Tibial nerve (tissue), 4 donors: ENCODE results near the gene THAP5. TPM values are rescaled to one million over a fixed set of nuclear protein-coding genes. Genes with fewer than 3 reads are reported as not detected.
A peak's percentile ranks its signal among the peaks of the same experiment; 100 is the strongest.

ENCODE experiments used
- DNase-seq, 2 donors: peaks; one replicate each; pipeline ENCODE4 v3.0.0-alpha.2; 2019; ENCODE audit warnings: low spot score in 2 of 2
- H3K27ac ChIP-seq, 4 donors: fragments of 200-600 bp; sonication (generic) in 3 of 4; one replicate each; pipeline ENCODE4 v1.5.1; 2017 to 2019; ENCODE audit warnings: mild to moderate bottlenecking in 1 of 4
- H3K27me3 ChIP-seq, 2 donors: fragments of 200-600 bp; sonication (generic) in 1 of 2; one replicate each; pipeline versions ENCODE4 v1.5.1 to v1.6.0; 2017 to 2019
- H3K36me3 ChIP-seq, 3 donors: fragments of 200-600 bp; sonication (generic); one replicate each; pipeline ENCODE4 v1.5.1; 2018 to 2019
- H3K4me1 ChIP-seq, 4 donors: fragments of 200-600 bp; sonication (generic) in 3 of 4; one replicate each; pipeline ENCODE4 v1.5.1; 2017 to 2019
- H3K4me3 ChIP-seq, 4 donors: fragments of 200-600 bp; sonication (generic) in 3 of 4; one replicate each; pipeline ENCODE4 v1.5.1; 2017 to 2019; ENCODE audit warnings: mild to moderate bottlenecking in 1 of 4, moderate library complexity in 1 of 4
- H3K9me3 ChIP-seq, 4 donors: fragments of 200-600 bp; sonication (generic) in 3 of 4; one replicate each; pipeline ENCODE4 v1.5.1; 2017 to 2019
- EP300 ChIP-seq, 2 donors: sonication (generic); formaldehyde crosslinking; IDR thresholded peaks; one replicate each; pipeline ENCODE4 v1.6.1; 2017; ENCODE audit warnings: antibody characterized with exemption in 2 of 2, mild to moderate bottlenecking in 1 of 2
- POLR2A ChIP-seq, 2 donors: fragments of 450-650 bp; IDR thresholded peaks; one replicate each; pipeline ENCODE4 v1.6.1; 2017; ENCODE audit warnings: antibody characterized with exemption in 2 of 2, mild to moderate bottlenecking in 2 of 2, moderate library complexity in 2 of 2
- WGBS, 2 donors: methylation state at CpG; one replicate each; pipeline ENCODE4 v1.1.5; 2018; 5-methylcytosine and 5-hydroxymethylcytosine counted together
- total RNA-seq, 4 donors: library from RNA; depleted of rRNA; stranded (reverse); fragments of >200 nt; gene quantifications; one replicate each; pipeline ENCODE4 v1.1.0, GENCODE V29; 2016
- TF ChIP-seq, protein P1 (sequence below), 5 experiments: fragments of 200-600 bp in 3 of 5; fragments of 450-650 bp in 2 of 5; sonication (generic) in 3 of 5; IDR thresholded peaks; one replicate each; pipeline ENCODE4 v1.5.1; 2016 to 2019; ENCODE audit warnings: antibody characterized with exemption in 5 of 5, mild to moderate bottlenecking in 3 of 5, moderate library complexity in 2 of 5

Gene THAP5, protein sequence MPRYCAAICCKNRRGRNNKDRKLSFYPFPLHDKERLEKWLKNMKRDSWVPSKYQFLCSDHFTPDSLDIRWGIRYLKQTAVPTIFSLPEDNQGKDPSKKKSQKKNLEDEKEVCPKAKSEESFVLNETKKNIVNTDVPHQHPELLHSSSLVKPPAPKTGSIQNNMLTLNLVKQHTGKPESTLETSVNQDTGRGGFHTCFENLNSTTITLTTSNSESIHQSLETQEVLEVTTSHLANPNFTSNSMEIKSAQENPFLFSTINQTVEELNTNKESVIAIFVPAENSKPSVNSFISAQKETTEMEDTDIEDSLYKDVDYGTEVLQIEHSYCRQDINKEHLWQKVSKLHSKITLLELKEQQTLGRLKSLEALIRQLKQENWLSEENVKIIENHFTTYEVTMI
- total RNA-seq: 10 to 100 TPM; 20.3 to 33.0 (median 25.4) TPM

DNA sequence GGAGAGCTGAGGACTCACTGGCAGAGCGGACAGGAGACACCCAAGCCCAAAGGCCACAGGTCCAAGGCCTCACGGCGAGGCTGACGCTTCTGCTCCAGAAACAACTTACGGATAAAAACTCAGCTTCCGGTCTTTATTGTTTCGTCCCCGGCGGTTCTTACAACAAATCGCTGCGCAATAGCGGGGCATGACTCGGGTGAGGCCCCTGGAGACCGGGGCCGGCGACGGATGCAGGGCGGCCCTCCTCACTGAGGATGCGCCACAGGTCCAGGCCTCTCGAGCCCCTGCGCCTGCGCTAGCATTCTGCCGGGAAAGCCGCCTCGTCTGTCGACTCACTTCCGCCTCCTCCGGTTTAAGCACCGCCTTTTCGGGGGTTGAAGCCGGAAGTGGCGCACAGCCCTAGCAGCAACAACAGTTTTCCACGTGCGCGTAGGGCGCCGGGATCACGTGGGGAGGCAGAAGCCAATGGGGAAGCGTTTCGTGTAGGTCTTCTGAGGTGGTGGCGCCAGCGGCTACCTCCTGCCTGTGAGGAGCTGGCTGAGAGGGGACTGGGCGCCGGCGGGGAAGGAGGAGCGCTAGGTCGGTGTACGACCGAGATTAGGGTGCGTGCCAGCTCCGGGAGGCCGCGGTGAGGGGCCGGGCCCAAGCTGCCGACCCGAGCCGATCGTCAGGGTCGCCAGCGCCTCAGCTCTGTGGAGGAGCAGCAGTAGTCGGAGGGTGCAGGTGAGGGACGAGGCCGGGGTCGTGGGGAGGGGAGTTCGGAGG, at the start of gene THAP5, which contains the start of gene DNAJB9:
TSS of gene THAP5 (minus strand) at position 326 of the 765 bp plus-strand sequence. CDS start at position 189, 137 bp downstream.
TSS of gene DNAJB9 (plus strand) at position 494 of the 765 bp plus-strand sequence. CDS start 1,853 bp downstream, outside the sequence.
- H3K9me3 ChIP-seq: no peaks in the 10 kb centered on the region
- TF ChIP-seq, protein P1, sequence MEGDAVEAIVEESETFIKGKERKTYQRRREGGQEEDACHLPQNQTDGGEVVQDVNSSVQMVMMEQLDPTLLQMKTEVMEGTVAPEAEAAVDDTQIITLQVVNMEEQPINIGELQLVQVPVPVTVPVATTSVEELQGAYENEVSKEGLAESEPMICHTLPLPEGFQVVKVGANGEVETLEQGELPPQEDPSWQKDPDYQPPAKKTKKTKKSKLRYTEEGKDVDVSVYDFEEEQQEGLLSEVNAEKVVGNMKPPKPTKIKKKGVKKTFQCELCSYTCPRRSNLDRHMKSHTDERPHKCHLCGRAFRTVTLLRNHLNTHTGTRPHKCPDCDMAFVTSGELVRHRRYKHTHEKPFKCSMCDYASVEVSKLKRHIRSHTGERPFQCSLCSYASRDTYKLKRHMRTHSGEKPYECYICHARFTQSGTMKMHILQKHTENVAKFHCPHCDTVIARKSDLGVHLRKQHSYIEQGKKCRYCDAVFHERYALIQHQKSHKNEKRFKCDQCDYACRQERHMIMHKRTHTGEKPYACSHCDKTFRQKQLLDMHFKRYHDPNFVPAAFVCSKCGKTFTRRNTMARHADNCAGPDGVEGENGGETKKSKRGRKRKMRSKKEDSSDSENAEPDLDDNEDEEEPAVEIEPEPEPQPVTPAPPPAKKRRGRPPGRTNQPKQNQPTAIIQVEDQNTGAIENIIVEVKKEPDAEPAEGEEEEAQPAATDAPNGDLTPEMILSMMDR (IDR thresholded peaks at IDR 0.05): peak in 2 of 5 experiments; percentile 49 to 50
- TF ChIP-seq POLR2A (IDR thresholded peaks at IDR 0.05): peak; percentile 90 to 98
- peak; percentile 99 to 100 for TF ChIP-seq EP300 (IDR thresholded peaks at IDR 0.05)
- peaks cover 0 to 45% (median 25%) of the 10 kb centered on the region in 4 donors for H3K4me1 ChIP-seq
- peaks cover 0 to 35% (median 0%) of the 10 kb centered on the region in 3 donors for H3K36me3 ChIP-seq
- peak within 1 kb of the TSS; percentile 71 to 95 (median 72) for H3K4me3 ChIP-seq
- peak within 1 kb of the TSS; percentile 84 to 98 (median 96) for H3K27ac ChIP-seq
- 0% methylated on average over 34 to 36 of the region's 65 CpGs for WGBS, 2 donors
- DNase-seq: peak; percentile 96
- H3K27me3 ChIP-seq: no peaks in the 10 kb centered on the region

DNA sequence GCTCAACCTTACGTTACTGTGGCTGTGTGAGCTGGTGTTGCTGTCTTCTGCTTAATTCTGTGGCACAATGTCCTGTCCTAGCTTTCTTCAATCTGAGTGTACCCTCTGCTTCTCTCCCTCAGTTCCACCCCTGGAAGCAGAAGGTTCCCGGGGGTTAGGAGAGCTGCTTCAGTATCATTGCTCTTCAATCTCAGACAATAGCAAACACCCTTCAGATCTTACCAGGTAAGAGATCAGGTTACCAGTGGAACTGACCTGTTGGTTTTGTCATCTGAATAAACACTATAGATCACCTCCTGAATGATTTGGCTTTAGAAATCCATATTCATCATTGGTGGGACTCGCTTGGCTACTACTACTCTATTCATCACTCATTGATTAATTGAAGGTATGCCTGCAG, 48.5 kb upstream of the THAP5 start:
- Histone ChIP-seq H3K4me1 (no peaks in the 10 kb centered on the region), H3K27ac (no peak overlapping the region), H3K36me3 (no peaks in the 10 kb centered on the region), H3K27me3 (no peaks in the 10 kb centered on the region), H3K9me3 (no peaks in the 10 kb centered on the region), H3K4me3 (no peak overlapping the region)
- no peak for DNase-seq
- TF ChIP-seq EP300 (IDR thresholded peaks at IDR 0.05): no peak
- TF ChIP-seq POLR2A (IDR thresholded peaks at IDR 0.05): no peak
- TF ChIP-seq, protein P1 (IDR thresholded peaks at IDR 0.05): no peak
- 81 to 90% methylated on average over 3 of the region's 3 CpGs for WGBS, 2 donors

DNA sequence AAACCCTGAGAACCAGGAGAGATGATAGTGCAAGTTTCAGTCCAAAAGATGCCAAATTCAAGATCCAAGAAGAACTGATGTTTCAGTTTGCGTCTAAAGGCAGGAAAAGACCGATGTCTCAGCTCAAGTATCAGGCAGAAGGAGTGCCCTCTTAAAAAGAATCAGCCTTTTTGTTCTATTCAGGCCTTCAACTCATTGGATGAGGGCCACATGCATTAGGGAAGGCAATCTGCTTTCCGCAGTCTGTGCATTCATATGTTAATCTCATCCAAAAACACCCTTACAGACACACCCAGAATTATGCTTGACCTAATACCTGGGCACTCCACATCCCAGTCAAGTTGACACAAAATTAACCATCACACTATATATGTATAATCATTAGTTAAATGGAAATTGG, 45.4 kb upstream of the THAP5 start:
- TF ChIP-seq EP300 (IDR thresholded peaks at IDR 0.05): no peak
- TF ChIP-seq, protein P1 (IDR thresholded peaks at IDR 0.05): no peak
- TF ChIP-seq POLR2A (IDR thresholded peaks at IDR 0.05): no peak
- no peak overlapping the region for H3K4me3 ChIP-seq
- WGBS, 2 donors: 43 to 48% methylated on average over 3 of the region's 3 CpGs

DNA sequence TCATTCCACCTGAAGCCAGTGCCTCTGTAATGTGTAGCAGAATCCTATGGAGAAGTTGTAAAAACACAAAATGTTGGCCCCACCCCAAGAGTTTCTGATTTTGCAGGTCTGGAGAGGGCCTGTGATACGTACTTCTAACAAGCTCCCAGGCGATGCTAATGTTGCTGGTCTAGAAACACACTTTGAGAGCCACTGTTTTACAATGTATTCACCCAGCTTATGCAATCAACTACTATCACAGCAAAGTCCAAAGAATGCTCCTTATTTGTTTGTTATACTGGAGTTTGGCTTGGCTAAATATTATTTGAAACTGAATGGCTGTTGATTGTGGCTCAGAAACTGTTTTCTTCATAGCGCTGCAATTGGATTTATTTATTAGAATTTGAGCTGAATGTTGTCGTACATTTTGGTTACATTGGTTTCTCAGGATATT, 44.5 kb upstream of the THAP5 start:
- H3K27ac ChIP-seq: no peak overlapping the region
- DNase-seq: no peak
- H3K27me3 ChIP-seq: no peaks in the 10 kb centered on the region
- TF ChIP-seq, protein P1 (IDR thresholded peaks at IDR 0.05): no peak
- TF ChIP-seq EP300 (IDR thresholded peaks at IDR 0.05) (no peak), POLR2A (IDR thresholded peaks at IDR 0.05) (no peak)
- no peaks in the 10 kb centered on the region for H3K36me3 ChIP-seq
- no peaks in the 10 kb centered on the region for H3K9me3 ChIP-seq
- H3K4me1 ChIP-seq: no peaks in the 10 kb centered on the region
- WGBS, 2 donors: 84 to 88% methylated on average over 4 of the region's 4 CpGs
- no peak overlapping the region for H3K4me3 ChIP-seq

More for the DNA sequence above, 45.4 kb upstream of the THAP5 start:
- H3K27ac ChIP-seq: no peak overlapping the region
- H3K27me3 ChIP-seq: no peaks in the 10 kb centered on the region
- H3K36me3 ChIP-seq: no peaks in the 10 kb centered on the region
- DNase-seq: no peak
- no peaks in the 10 kb centered on the region for H3K4me1 ChIP-seq
- no peaks in the 10 kb centered on the region for H3K9me3 ChIP-seq
